GM19467 (cell line): Measurements from ENCODE around the gene NYAP2.

Source experiments
- ATAC-seq: cut with Tn5 transposase; IDR thresholded peaks from one replicate; pipeline ENCODE4 v1.9.1; 2021; ENCODE audit warnings: mild to moderate bottlenecking, moderate library complexity; ENCODE audit not compliant: unreplicated experiment

Gene NYAP2

GRCh38 chr2:225428360-225428759 is 28.9 kb downstream of the NYAP2 start:
- ATAC-seq = no peak

GRCh38 chr2:225429717-225430116 is 30.2 kb downstream of the NYAP2 start:
- no peak for ATAC-seq

GRCh38 chr2:225431105-225431863 is 31.8 kb downstream of the NYAP2 start:
- ATAC-seq = no peak

GRCh38 chr2:225434014-225434413 is 34.5 kb downstream of the NYAP2 start:
- ATAC-seq = no peak

GRCh38 chr2:225437319-225437718 is 37.8 kb downstream of the NYAP2 start:
- no peak for ATAC-seq

GRCh38 chr2:225438248-225438647 is 38.7 kb downstream of the NYAP2 start:
- no peak for ATAC-seq

GRCh38 chr2:225452677-225453076 is 53.2 kb downstream of the NYAP2 start:
- no peak for ATAC-seq

GRCh38 chr2:225454412-225454811 is 54.9 kb downstream of the NYAP2 start:
- no peak for ATAC-seq

- ATAC-seq = no peak
These were observed 57.2 kb downstream of the NYAP2 start for GRCh38 chr2:225456619-225457260.

GRCh38 chr2:225457482-225457881 is 58.0 kb downstream of the NYAP2 start:
- ATAC-seq = no peak

- no peak for ATAC-seq
These were observed 59.1 kb downstream of the NYAP2 start for GRCh38 chr2:225458431-225459117.

GRCh38 chr2:225462417-225462816 is 62.9 kb downstream of the NYAP2 start:
- no peak for ATAC-seq

GRCh38 chr2:225462945-225463344 is 63.4 kb downstream of the NYAP2 start:
- ATAC-seq = no peak

- ATAC-seq = no peak
These were observed 63.9 kb downstream of the NYAP2 start for GRCh38 chr2:225463449-225463848.

GRCh38 chr2:225464346-225465025 is 65.0 kb downstream of the NYAP2 start:
- ATAC-seq = peak; percentile 86

- ATAC-seq = no peak
These were observed 66.3 kb downstream of the NYAP2 start for GRCh38 chr2:225465827-225466226.

- no peak for ATAC-seq
These were observed 67.5 kb downstream of the NYAP2 start for GRCh38 chr2:225466891-225467604.

- no peak for ATAC-seq
These were observed 68.6 kb downstream of the NYAP2 start for GRCh38 chr2:225468131-225468530.

GRCh38 chr2:225471039-225471438 is 71.5 kb downstream of the NYAP2 start:
- ATAC-seq = no peak

- ATAC-seq = no peak
These were observed 72.0 kb downstream of the NYAP2 start for GRCh38 chr2:225471482-225471881.

GRCh38 chr2:225472161-225472560 is 72.7 kb downstream of the NYAP2 start:
- no peak for ATAC-seq
